HuH-7 (cell line): ENCODE data around the gene PDE4A.
"Not testable (repeated sequence)": the region's sequence is repeated elsewhere in the genome, so short reads cannot be mapped to it uniquely, and the experiment has no call there.

Source experiments
- DNase-seq: peaks from one replicate; pipeline ENCODE4 v3.0.0; 2011; ENCODE audit warnings: low spot score

The PDE4A gene

DNA sequence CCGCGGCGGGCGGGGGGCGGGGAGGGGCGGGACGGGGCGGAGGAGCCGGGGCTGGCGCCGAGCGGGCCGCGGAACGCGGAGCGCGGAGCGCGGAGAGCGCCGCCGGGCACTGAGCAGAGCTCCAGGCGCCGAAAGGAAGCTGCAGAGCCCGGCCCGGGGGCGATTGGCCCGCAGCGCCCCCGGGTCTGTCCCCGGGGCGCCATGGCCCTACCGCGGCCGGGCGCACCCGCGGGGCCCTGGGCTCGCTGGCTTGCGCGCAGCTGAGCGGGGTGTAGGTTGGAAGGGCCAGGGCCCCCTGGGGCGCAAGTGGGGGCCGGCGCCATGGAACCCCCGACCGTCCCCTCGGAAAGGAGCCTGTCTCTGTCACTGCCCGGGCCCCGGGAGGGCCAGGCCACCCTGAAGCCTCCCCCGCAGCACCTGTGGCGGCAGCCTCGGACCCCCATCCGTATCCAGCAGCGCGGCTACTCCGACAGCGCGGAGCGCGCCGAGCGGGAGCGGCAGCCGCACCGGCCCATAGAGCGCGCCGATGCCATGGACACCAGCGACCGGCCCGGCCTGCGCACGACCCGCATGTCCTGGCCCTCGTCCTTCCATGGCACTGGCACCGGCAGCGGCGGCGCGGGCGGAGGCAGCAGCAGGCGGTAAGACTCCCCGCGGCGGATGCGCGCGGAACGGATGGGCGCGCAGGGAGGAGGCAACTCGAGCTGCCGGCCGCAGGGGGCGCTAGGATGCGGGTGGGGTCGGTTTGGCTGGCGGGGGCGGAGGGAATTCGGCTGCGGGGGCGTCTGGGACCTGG is at the start of gene PDE4A:
TSS of gene PDE4A (plus strand) at position 95 of the 796 bp plus-strand sequence. CDS start at position 322, 227 bp downstream.
- peak; percentile 73 for DNase-seq

DNA sequence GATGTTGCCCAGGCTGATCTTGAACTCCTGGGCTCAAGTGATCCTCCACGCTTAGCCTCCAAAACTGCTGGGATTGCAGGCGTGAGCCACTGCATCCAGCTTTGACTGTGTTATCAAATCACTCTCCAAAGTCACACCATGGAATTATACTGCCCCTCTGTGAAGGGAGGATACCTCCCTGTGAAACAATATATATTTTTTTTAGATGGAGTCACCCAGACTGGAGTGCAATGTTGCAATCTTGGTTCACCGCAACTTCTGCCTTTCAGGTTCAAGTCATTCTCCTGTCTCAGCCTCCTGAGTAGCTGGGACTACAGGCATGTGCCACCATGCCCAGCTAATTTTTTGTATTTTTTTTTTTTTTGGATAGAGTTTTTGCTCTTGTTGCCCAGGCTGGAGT is 47.6 kb upstream of the PDE4A start:
- no peak for DNase-seq

DNA sequence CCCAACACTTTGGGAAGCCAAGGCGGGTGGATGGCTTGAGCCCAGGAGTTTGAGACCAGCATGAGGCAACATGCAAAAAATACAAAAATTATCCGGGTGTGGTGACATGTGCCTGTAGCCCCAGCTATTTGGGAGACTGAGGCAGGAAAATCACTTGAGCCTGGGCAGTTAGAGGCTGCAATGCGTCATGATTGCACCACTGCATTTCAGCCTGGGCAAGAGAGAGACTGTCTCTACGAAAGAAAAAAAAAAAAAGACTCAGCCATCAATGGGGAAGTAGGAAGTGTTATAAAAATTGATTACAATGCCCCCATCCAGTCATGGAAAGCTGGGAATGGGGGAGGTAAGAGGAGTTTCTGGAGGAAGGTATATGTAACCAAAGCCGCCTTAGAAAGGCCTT is 45.4 kb upstream of the PDE4A start:
- DNase-seq = no peak

DNA sequence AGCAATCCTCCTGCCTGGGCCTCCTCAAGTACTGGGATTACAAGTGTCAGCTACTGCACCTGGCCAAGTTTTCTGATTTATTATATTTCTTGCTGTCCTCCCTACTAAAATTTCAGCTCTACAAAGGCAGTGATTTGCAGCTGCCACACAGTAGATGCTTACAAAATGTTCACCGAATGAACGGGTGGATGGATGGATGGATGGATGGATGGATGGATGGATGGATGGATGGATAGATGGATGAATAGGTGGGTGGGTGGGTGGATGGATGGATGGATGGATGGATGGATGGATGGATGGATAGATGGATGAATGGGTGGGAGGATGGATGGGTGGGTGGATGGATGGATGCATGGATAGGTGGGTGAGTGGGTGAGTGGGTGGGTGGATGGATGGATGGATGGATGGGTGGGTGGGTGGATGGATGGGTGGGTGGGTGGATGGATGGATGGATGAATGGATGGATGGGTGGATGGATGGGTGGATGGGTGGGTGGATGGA is 43.1 kb upstream of the PDE4A start:
- DNase-seq = not testable (repeated sequence)

DNA sequence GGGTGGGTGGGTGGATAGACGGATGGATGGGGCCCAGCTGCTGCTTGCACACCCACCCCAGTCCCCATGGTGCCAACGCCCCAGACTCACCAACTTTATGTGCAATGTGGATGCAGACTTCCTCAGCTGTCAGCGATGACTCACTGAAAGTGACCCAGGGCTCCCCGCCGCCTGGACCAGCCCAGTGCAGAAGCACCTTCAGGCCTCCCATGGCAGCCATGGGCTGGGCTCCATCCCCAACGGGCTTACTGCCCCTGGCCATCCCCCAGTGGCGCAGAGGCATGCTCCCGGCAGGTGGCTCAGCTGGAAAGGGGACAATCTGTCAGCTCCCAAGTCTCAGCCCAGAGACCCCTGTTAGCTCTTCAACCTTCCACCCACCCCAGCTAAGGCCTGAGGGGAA is 42.2 kb upstream of the PDE4A start:
- DNase-seq = no peak

DNA sequence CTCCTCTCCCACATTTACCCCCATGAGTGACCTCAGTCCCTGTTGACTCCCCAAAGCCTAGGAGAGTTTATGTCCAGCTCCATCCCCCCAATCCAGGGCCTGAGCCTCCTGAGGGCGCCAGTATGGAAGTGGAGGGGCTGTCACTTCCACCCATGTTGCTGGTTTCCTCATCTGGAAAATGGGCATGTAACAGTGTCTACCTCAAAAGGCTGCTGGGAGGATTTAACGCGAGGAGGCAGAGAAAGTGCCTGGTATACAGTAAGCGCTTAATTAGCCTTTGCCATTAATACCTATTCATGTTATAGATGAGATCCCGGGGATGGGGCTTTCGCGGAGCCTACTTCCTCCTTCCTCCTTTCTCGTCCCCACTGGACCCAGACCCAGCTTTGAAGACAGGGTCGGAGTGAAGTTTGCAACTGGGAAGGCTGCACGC is 40.4 kb upstream of the PDE4A start:
- DNase-seq = no peak

DNA sequence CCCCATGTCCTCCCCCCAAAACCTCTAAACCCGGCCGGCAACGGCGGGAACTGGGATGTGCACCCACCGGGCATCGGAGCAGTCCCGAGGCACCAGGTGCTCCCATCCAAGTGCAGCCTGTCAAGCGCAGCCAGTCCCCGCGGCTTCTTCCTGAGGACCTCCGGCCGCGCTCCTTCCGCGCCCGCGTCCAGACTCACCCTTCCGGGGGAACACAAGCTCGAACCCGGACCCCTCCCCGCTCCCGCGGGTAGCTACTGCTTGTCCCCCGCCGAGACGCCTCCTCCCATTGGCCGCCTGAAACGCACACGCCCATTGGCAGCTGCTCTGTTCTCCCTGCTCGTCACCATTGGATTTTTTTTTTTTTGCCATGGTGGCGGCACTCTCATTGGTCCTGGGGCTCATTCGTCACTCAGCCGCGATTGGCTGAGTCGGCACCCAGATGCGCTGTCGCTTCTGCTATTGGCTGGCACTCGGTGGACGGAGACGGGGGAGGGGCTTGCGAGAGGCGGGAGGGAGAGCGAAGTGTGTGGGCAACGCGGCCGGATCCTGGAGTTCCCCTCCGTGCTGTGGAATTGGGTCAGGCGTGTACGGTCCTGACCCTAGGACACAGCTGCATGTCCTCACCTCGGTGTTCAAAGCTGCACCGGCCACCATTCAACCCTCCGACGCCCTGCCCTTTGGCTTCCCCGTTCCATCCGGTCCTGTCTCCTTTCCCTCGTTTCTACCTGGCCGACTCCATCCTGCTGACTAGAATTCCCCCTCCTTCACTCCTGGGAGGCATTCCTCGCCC is 39.8 kb upstream of the PDE4A start, which contains the start of gene TYK2:
TSS of gene TYK2 (minus strand) at position 260 of the 790 bp plus-strand sequence. CDS start 2,166 bp downstream, outside the sequence.
- DNase-seq = peak; percentile 100

DNA sequence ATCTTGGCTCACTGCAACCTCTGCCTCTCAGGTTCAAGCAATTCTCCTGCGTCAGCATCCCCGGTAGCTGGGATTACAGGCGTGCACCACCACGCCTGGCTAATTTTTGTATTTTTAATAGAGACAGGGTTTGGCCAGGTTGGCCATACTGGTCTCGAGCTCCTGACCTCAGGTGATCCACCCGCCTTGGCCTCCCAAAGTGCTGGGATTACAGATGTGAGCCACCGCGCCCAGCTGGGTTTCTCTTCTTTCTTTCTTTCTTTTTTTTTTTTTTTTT is 37.2 kb upstream of the PDE4A start:
- DNase-seq = not testable (repeated sequence)

DNA sequence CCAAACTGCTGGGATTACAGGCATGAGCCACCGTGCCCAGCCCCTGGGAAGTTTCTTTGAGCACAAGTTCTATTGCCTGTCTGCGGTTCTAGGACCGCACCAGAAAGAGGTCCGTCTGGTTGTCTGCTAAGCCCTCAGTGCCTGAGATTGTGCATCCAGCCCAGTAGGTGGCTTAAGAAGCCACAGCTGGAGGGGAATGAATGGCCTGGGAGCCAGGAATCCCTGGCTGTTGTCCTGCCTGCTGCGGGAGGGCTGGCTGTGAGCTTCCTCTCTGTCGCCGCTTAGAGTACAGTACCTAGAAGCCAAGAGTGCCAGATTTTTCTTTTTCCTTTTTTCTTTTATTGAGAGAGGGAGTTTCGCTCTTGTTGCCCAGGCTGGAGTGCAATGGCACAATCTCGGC is 35.8 kb upstream of the PDE4A start:
- no peak for DNase-seq

DNA sequence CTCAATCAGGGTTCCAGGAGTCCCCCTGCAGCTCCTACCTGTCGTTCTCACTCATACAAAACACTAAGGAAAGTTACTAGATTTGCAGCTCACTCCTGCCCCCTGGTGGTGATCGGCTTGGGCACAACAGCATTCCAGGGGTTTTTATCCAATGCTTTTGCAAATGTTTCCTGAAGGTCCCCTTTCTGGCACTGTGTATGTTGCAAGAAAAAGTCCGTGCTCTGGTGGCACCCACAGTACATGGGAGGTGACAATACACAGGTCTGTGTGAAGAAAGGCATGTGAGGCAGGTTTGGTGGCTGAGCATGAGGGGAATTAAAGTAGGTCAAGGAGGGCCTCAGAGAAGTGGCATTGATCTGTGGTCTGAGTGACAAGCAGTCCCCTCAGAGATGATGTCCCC is 31.4 kb upstream of the PDE4A start:
- peak; percentile 70 for DNase-seq

DNA sequence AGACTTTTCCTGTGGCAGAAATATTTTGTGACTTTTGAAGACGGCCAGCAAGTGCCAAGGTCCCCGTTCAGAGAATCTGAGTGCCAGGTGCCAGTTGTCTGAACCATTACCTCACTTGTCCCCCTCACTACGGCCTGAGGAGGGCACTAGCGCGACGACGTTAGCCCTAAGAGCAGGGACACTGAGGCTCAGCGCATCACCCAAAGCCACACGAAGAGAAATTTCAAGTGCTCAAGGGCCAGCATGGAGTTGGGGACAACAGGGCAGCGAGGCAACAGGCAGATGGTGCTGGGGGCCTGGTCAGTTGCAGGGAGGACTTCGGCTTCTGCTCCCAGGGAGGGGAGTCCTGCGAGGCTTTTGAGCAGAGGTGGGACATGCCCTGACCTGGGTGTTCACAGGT is 30.5 kb upstream of the PDE4A start:
- no peak for DNase-seq

DNA sequence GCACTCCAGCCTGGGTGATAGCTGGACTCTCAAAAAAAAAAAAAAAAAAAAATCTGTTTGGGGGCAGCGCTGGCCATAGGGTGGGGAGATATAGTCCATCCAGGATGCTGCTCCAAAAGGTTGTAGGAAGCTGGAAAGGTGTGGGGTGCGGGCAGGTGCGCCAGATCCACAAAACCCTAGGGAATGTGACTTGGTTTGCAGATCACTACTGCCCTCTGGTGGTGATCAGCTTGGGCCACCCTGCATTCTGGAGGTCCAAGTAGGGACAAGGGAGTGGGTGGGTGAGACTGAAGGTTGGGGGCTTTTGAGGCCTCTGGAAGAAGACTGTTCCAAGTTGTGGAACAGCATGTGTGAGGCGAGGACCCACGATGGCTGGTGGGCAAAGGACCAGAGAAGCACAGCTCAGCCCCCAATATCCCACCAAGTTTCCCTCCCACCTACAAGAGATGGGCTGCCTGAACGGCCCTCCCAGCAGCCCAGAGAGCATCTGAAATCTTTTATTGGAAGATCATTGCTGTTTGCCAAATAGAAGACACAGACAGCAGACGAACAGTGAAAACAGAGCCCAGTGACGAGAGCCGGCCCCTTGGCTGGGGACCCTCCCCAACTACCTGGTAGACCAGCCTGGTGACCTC is 29.6 kb upstream of the PDE4A start:
- DNase-seq = peak; percentile 81

DNA sequence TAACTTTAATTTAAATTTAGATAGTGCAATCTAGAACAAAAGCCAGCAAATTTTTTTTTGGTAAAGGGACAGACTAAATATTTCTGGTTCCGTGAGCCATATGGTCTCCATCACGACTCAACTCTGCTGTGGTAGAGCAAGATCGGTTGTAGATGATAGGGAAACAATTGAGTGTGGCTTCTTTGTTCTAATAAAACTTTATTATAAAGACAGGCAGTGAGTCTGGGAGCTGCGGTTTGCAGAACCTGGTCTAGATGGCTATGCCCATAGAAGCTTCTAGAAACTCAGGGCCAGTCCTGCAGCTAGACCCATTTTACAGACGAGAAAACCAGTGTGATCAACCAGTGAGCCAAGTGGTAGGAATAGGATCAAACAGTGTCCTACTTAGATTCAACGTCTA is 28.2 kb upstream of the PDE4A start:
- no peak for DNase-seq

DNA sequence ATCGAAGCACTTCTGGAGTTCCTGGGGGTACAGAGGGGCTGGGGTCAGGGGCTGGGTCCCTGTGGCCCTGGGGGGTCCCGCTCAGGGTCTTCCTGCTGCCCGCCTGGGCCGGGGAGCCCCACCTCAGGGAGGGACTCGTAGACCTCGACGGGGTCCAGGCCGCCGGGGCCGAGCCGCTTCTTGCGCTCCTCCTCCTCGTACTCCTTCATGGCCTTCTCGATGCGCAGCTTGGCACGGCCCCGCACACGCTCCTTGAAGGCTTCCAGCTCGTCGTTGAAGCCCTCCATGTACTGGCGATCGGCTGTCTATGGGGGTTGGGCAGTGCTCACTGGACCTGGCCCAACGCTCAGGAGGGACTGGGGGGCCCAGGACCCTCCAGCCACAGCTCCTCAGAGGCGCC is 27.2 kb upstream of the PDE4A start:
- no peak for DNase-seq

DNA sequence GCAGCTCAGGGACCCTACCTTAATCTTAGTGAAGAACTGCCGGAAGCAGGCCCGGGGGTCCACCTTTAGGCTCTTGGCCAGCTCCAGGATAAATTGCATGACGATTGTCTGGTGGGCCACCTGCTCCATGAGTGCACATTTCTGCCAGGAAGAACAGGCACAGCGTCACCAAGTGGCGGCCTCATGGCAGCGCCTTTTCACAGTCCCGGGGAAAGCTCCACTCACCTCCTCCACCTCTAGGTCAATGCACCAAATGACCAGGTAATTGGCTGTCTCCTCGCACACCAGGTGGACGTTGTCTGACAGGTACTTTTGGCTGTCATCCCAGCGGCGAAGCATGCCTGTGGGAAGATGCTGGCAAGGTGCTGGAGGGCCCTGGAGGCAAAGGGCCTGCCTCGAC is 25.3 kb upstream of the PDE4A start:
- DNase-seq = no peak

DNA sequence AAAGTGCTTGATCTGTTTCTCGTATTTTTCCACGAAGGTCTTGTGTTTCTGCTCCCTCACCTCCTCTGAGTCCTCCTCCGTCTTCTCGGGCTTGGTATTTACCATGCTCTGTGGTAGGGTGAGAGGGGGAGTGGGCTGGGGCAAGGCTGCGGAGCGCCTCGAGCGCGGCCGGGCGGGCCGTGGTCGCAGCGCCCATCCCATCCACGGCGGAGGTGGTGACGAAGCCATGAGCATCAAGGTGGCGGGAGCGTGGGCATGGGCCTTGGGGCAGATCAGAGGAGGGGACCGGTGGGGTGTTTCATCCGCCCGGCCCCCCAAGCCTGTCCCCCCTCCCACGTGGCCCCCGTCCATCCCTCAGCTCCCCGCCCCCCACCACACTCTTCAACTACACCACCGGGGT is 24.9 kb upstream of the PDE4A start:
- DNase-seq = no peak

DNA sequence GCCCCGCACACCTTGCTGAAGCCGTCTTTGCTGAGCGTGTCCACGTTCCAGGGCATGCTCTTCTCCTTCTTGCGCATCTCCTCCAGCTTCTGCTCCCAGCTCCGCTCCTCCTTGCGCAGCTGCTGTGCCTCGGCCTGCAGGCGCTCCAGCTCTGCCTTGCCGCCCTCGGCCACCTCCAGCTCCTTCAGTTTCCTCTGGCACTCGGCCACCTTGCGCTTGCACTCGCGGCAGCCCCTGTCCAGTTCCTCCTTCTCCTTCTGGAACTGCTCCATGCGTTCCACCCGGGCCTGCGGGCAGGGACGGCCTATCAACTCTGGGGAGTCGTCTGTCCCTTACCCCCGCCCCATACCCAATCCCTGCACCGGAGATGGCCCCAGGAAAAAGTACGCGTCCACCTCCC is 24.4 kb upstream of the PDE4A start:
- no peak for DNase-seq

DNA sequence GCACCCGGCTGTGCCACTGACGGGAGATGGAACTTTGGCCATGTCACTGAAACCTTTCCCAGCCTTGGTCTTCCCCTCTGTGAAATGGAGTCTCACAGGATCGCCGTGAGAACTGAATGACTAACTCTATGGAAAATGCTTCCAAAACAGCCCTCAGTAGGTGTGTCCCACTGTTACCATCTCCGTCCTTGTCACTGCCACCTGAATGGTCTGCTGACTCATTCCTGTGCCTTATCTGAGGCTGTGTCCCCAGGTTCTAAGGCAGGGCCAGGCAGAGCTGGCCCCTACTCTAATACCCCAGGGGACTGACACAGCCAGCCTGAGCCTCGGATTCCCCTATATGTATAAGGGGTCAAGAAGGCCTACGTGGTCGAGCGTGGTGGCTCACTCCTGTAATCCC is 21.5 kb upstream of the PDE4A start:
- DNase-seq = no peak

DNA sequence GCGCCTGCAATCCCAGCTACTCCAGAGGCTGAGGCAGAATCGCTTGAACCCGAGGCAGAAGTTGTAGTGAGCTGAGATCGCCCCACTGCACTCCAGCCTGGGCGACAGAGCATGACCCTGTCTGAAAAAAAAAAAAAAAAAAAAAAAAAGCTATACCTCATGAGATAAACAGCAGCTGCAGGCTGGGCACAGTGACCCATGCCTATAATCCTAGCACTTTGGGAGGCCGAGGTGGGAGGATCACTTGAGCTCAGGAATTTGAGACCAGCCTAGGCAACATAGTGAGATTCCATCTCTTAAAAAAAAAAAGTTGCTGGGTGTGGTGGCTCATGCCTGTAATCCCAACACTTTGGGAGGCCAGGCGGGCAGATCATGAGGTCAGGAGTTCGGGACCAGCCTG is 21.0 kb upstream of the PDE4A start:
- not testable (repeated sequence) for DNase-seq

DNA sequence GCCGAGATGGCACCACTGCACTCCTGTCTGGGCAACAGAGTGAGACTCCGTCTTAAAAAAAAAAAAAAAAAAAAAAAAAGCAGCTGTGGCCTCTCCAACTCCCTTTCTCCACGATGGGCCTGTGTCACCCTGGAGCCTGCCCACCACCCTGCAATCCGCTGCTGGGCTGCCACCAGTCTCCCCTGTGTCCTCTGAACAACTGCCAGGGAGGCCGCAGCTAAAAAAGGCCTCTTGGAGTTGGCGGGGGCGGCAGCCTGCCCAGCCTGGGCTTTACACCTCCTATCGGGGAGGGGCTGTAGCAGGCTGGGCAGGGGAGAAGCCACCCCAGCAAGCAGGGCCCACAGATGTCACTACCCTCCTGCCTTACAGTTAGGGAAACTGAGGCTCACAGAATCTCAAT is 20.5 kb upstream of the PDE4A start:
- DNase-seq = no peak

DNA sequence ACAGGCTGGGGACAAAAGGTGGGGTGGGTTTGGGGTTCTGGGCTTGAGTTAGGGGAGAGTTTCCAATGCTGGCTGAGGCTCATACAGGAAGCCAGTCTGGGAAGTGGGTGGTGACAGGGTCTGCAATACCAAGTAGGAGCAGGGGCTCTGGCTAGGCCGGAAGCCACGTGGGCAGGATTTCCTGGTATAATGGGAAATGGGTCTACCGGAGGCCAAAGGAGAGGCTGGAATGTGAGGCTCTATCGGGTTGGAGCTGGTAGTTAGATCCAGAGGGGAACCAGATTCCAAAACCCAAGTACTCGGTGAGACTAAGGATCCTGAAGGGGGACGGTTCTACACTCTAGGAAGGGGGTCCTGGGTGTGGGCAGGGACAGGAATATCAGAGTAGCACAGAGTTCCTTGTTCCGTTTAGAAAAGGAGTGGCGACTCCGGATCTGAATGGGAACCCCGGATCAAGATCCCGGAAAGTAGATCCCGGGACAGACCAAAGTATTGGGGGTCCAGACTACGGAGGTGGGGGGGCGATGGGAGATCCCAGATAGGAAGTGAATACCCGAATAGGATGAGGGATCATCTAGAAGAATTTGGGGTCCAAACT is 17.8 kb upstream of the PDE4A start:
- DNase-seq = no peak
